ENCODE measurements around the gene CCDC187.

- TF ChIP-seq SUZ12 (IDR thresholded peaks at IDR 0.05; ENCODE audit: extremely low read depth, insufficient read depth, insufficient read length) (no peak), YY1 (IDR thresholded peaks at IDR 0.05; ENCODE audit: insufficient read depth, insufficient read length) (no peak), ZNF274 (IDR thresholded peaks at IDR 0.05; ENCODE audit: low read depth, low read length) (no peak)
Measured at GRCh38 chr9:136333486-136333885, 29.6 kb upstream of the CCDC187 start.

All from NT2/D1 (cell line).